Measurements from ENCODE around the gene SLC41A3.
"Not testable (repeated sequence)": the region's sequence is repeated elsewhere in the genome, so short reads cannot be mapped to it uniquely, and the experiment has no call there.

The SLC41A3 gene

GRCh38 chr3:126052196-126053058, 31.5 kb downstream of the SLC41A3 start:
- no peak for DNase-seq

GRCh38 chr3:126051741-126052140, 32.2 kb downstream of the SLC41A3 start:
- DNase-seq = no peak

DNA sequence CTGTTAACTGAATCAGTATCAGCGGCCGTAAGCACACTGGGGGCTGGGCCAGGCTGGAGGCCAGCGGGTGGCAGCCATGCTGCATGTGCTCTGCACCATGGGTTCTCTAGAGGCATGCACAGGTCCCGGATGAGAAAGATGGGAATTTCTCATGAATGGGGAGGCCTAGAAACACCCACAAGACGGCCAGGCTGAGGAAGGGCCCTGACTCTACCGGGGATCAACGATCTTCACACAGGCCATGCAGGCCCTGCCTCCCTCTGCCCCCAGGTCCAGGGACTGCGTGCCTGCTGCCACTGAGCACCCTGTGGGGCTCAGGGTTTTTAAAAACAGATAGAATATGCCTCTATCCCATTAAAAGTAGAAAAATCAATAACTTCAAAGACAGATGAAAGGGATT, 32.7 kb downstream of the SLC41A3 start:
- no peak for DNase-seq

- no peak for DNase-seq
Measured at GRCh38 chr3:126050626-126051025, 33.3 kb downstream of the SLC41A3 start.

- DNase-seq = no peak
Measured at GRCh38 chr3:126050050-126050392, 33.9 kb downstream of the SLC41A3 start.

- DNase-seq = no peak
Measured at GRCh38 chr3:126049289-126050049, 34.5 kb downstream of the SLC41A3 start.

DNA sequence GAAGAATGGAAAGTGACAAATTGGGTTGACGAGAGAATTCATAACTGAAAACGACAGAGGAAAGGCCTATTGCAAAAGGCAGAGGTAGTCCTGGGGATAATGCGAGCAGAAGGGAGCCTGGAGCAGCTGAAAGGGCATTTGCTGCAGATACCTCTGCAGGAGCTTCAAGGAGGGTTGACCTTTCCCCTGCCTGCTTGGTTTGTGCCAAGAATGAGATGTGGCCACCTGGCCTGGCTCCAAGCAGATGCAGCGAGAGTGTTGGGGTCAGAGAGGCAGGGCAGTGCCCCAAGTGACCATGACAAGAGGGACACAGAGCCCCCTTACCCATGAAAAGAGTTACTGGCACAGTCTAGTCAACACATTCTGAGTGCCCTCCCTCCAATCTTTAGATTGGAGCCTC, 43.5 kb downstream of the SLC41A3 start:
- no peak for DNase-seq

DNA sequence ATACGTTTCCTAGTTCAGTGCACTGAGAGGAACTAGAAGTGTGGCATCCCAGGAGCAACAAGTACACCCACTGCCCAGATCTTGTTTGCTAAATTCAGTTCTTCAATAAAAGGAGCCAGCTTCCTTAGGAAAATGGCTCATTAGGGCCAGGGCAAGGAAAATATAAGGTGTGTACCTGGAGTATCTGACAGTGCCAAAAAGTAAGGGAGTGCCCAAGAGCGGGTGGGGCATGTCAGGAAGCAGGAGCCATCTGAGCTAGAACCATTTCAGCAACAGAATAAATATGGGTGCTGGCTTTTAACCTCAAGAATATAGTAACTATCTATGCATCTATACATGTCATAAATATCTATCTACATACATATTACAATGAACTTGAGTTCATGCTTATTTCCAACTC, 44.1 kb downstream of the SLC41A3 start:
- DNase-seq = no peak

DNA sequence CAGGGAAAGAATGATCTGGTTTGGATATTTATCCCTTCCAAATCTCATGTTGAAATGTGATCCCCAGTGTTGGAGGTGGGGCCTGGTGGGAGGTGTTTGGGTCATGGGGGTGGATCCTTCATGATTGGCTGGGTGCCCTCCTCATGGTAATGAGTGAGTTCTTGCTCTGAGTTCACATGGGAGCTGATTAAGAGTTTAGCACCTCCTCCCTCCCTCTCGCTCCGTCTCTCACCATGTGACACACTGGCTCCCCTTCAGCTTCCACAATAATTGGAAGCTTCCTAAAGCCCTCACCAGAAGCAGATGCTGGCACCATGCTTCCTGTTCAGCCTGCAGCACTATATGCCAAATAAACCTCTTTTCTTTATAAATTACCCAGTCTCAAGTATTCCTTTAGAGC, 45.1 kb downstream of the SLC41A3 start:
- not testable (repeated sequence) for DNase-seq

DNA sequence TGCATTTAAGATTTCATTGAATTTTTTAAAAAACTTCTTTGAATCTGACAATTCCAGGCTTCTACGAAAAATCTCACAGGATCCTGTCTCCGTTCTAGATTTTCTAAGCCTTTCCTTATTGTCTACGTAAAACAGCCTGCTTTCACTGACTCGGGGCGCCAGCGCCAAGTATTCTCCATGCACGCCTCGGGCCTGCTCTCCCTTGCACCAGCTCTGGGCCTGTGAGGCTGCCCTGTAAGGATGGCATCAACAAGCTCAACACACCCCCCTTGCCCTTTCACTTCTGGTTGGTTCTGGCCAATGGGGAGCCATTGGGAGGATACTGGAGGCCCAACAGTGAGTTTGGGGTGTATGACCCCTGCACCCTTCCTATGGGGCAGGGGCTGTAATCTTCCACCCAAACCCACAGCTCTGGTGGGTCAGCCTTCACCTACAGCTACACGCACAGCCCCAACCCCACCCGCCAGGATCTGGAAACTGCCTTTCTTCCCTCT, 47.8 kb downstream of the SLC41A3 start:
- no peak for DNase-seq

GRCh38 chr3:126035362-126036050, 48.4 kb downstream of the SLC41A3 start:
- DNase-seq = no peak

DNA sequence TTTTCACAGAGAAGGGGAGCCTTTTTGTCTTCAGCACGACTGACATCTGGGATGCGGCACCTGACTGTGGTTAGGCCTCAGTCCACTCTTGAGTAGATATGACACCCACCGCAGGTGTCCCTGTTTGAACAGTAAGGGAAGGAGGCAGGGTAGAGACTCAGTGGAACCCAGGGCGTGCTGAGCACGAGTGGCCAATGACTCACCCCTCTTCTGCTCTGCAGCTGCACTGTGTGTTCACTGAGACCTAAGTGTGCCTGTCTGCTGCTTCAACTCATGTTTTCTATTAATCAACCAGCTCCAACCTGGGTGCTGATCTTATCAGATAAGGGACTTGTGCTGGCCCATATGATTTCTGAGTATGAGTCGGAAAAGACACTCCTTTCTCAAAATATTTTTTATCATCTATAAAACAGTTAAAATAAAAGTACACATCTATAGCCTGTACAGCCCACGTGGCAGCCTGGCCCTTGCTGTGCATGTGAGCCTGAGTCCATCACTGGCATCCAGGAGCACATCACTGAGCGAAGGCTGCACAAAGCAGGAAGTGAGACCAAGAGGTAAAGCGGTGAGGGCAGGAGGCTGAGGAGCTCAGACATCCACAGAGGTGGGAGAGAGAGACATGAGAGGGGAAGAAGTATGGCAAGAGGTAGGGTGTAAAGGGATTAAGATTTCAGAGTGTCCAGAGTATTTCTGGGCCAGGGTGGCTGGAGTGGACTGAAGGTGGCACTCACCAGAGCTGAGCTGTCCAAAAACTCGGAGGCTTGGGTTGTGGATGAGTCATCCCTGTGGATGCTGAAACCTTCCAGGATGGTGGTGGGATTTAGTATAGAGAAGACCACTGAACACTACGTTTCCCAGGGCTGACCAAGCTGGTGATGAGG, 49.2 kb downstream of the SLC41A3 start:
- peak; percentile 50 for DNase-seq

DNA sequence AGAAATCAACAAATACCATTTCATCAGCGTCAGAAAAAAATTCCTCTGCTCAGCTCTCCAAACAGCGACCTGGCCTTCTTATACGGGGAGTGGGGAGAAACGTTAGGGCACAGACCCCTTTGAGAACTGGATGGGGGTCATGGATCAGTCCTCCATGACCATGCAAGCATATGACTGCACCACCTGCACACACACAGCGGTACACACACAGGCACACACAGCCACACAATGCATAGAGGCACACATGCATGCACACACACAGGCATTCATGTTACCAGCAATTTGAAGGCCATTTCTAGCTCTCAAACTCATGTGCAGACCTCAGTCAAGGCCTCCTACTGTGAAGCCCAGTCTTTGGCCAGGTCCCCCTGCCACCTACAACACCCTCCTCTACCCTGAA, 50.2 kb downstream of the SLC41A3 start:
- no peak for DNase-seq

DNA sequence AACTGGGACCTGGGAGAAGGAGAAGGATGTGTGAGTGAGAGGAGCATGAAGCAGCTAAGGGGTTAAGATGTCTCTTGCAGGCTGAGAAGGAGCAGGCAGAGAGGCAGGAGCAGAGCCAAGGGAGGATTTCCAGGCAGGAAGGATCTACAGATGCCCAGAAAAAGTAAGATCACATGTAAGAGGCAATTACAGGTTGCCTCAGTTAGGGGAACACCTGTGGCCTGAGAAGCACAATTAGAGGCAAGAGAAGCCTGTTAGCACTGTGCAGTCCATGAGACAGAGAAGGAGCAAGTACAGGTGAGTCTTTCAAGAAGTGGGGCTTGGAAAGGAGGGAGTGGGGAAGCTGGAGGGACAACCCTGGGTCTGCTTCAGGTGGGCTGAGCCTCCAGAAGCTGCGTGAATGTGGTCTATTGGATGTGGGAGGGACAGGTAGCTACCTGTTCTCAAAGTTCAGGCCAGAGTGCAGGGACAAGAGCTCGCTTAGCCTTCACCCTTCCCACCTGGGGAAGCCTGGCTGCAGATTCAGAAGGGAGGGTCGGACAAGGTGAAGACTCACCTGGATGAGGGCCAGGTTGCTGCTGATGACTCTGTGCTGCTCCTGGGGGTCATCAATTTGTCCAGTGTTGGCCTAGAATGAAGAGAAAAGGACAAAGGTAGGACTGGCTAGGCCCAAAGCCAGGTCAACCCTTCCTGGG, 50.7 kb downstream of the SLC41A3 start:
- DNase-seq = no peak

- DNase-seq = no peak
Measured at GRCh38 chr3:126031981-126032471, 51.9 kb downstream of the SLC41A3 start.

- DNase-seq = no peak
Measured at GRCh38 chr3:126030455-126030854, 53.5 kb downstream of the SLC41A3 start.

- DNase-seq = no peak
Measured at GRCh38 chr3:126029241-126029640, 54.7 kb downstream of the SLC41A3 start.

DNA sequence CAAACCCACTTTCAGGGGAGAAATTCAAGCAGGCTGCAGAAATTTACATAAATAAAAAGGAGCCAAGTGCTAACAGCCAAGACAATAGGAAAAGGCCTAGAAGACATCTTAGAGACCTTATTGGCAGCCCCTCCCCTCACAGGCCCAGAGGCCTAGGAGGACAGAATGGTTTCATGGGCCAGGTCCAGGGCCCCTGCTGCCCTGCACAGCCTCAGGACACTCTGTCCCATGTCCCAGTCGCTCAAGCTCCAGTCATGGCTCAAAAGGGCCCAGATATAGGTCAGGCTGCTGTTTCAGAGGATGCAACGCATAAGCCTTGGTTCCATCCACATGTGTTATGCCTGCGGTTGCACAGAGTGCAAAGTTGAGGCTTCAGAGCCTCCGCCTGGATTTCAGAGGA, 55.8 kb downstream of the SLC41A3 start:
- no peak for DNase-seq

DNA sequence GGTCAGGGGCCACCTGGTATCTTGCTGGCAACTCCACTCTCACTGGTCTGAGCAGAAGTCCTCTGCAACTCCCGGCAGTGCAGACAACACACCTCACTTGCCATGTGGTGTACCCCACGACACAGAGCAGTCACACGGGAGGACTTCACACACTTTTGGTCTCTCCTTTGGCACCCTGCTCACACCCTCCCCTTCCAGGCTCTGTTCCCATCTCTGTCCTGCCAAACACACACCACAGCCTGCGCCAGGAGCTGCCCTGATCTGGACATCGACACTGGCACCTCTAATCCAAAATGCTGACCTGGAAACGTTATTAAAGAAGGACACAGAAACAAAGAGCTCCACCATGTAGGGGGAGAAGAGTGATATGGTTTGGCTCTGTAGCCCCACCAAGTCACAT, 57.2 kb downstream of the SLC41A3 start:
- DNase-seq = no peak

DNA sequence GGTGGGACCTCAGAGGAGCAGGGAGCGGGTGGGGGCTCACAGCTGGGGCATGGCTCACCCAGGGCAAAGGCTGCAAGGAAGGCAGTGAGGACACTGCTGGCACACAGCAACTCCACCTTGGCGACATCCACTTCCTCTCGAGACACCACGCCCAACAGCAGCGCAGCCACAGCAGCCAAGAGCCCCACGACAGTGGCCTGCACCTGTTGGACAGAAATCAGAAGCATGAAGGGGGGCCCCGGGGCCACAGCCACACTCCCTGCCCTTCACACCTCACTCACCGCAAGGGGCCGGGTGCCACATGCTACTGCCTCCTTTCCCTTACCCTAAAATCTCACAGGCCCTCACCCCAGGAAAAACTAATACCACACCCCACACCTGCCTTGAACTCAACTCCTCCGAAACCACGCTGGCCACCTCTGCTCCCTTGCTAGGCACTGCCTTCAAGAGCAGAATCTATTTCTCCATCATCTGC, 57.6 kb downstream of the SLC41A3 start:
- no peak for DNase-seq

GRCh38 chr3:126025862-126026261, 58.1 kb downstream of the SLC41A3 start:
- DNase-seq = no peak

Measured in activated CD4-positive, alpha-beta T cell treated with anti-CD3 and anti-CD28 coated beads, Interleukin-2, amount 50 U/mL, for 16 hours (primary cell).